Prostate gland (tissue), 2 donors: ENCODE measurements around the gene TMCO4. TPM values are rescaled to one million over a fixed set of nuclear protein-coding genes. Genes with fewer than 3 reads are reported as not detected.

Experiments used
- DNase-seq: peaks from one replicate; pipeline ENCODE4 v3.0.0-alpha.2; 2019; ENCODE audit warnings: low spot score
- H3K27ac ChIP-seq, 2 donors: fragments of 200-600 bp; sonication (generic); 2 replicates each; pipeline ENCODE4 v1.5.1; 2017 to 2019
- H3K27me3 ChIP-seq: fragments of 200-600 bp; sonication (generic); replicated peaks from 2 replicates; pipeline ENCODE4 v1.5.1; 2019; ENCODE audit not compliant: insufficient read depth
- H3K36me3 ChIP-seq, 2 donors: fragments of 200-600 bp; sonication (generic); 1 replicate in 1 of 2; 2 replicates in 1 of 2; pipeline versions ENCODE4 v1.5.1 to v1.8.1; 2017 to 2019
- H3K4me1 ChIP-seq: fragments of 200-600 bp; sonication (generic); replicated peaks from 2 replicates; pipeline ENCODE4 v1.5.1; 2019
- H3K4me3 ChIP-seq, 2 donors: fragments of 200-600 bp; sonication (generic); 2 replicates each; pipeline ENCODE4 v1.5.1; 2017 to 2019
- H3K9me3 ChIP-seq: fragments of 200-600 bp; sonication (generic); 2 replicates; pipeline ENCODE4 v1.5.1; 2017
- CTCF ChIP-seq, 4 experiments: fragments of 200-600 bp in 2 of 4; fragments of 450-650 bp in 2 of 4; sonication (generic) in 2 of 4; IDR thresholded peaks; 1 replicate in 3 of 4; 2 replicates in 1 of 4; pipeline ENCODE4 v1.5.1; 2016 to 2019; ENCODE audit warnings: antibody characterized with exemption in 4 of 4, mild to moderate bottlenecking in 2 of 4, moderate library complexity in 2 of 4
- POLR2A ChIP-seq: fragments of 450-650 bp; IDR thresholded peaks from one replicate; pipeline ENCODE4 v1.6.1; 2016; ENCODE audit warnings: antibody characterized with exemption, mild to moderate bottlenecking
- POLR2AphosphoS5 ChIP-seq: sonication (generic); formaldehyde crosslinking; IDR thresholded peaks from one replicate; pipeline ENCODE4 v1.6.1; 2017; ENCODE audit warnings: antibody characterized with exemption
- WGBS: methylation state at CpG from one replicate; pipeline ENCODE4 v1.1.5; 2018; 5-methylcytosine and 5-hydroxymethylcytosine counted together
- intact Hi-C: fragments of 100-400 bp; cut with DNase I; formaldehyde crosslinking; loops from one replicate; pipeline ENCODE4 v1.14.2; 2022
- total RNA-seq, 2 donors: library from RNA; depleted of rRNA; stranded (reverse); fragments of >200 nt; gene quantifications; one replicate each; pipeline ENCODE4 v1.1.0, GENCODE V29; 2016

The TMCO4 gene
- total RNA-seq, 2 donors from 2014 or later, result 60.5 to 89.9 TPM

- no peak overlapping the region for H3K4me3 ChIP-seq
- no peaks in the 10 kb centered on the region for H3K36me3 ChIP-seq
- no peaks in the 10 kb centered on the region for H3K9me3 ChIP-seq
- H3K4me1 ChIP-seq, result no peaks in the 10 kb centered on the region
- DNase-seq, result no peak
- no peak for TF ChIP-seq POLR2A
- no peak for TF ChIP-seq POLR2AphosphoS5
- no peak for TF ChIP-seq CTCF (IDR thresholded peaks at IDR 0.05)
- H3K27me3 ChIP-seq, result no peaks in the 10 kb centered on the region
- no peak overlapping the region for H3K27ac ChIP-seq
- intact Hi-C loops, result loop anchor here (10.0 kb wide), 1 partner anchor 94 kb away; no protein-coding TSS in a partner anchor
- 82% methylated on average over 13 of the region's 13 CpGs for WGBS
These were observed 9.5 kb upstream of the TMCO4 start for GRCh38 chr1:19809044-19809750.

DNA sequence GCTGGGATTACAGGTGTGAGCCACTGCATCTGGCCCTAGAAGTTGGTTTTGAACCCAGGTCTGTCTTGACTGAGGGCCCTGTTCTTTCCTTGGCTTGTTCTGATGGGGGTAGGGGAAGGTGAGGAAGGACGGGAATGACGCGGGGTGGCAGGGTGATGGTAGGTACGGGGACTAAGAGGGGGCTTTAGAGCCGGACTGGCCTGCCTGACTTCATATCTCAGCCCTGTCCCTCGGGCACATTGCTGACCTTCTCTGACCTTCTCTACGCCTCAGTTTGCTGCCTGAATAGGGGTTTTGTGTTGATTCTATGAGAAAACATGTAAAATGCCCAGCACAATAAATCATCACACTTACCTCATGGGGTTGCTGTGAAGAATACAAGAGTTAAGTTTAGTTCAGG, 8.6 kb upstream of the TMCO4 start:
- TF ChIP-seq POLR2AphosphoS5 (no peak), CTCF (IDR thresholded peaks at IDR 0.05) (no peak), POLR2A (no peak)
- Histone ChIP-seq H3K27ac (no peak overlapping the region), H3K4me3 (no peak overlapping the region), H3K36me3 (no peaks in the 10 kb centered on the region), H3K4me1 (no peaks in the 10 kb centered on the region), H3K9me3 (no peaks in the 10 kb centered on the region), H3K27me3 (no peaks in the 10 kb centered on the region)
- intact Hi-C loops, result loop anchor here (10.0 kb wide), 1 partner anchor 94 kb away; no protein-coding TSS in a partner anchor
- 84% methylated on average over 7 of the region's 7 CpGs for WGBS
- DNase-seq, result no peak

- WGBS, result 85% methylated on average over 6 of the region's 6 CpGs
- H3K4me1 ChIP-seq, result no peaks in the 10 kb centered on the region
These were observed 5.1 kb upstream of the TMCO4 start for GRCh38 chr1:19804831-19805251.

DNA sequence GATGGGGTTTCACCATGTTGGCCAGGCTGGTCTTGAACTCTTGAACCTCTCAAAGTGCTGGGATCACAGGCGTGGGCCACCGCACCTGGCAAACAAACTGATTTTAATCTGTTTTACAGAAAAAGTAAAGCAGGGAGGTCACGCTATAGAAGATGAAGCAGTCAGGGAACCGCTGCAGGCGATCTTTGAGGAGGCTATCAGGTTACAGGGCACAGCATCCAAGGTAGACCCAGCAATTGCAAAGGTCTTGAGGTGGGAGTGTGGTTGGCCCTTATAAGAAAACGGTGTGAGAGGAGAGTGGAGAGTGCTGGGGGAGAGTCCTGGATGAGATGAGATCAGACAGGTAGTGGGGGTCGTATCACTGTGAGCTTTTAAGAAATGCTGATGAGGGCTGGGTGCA, 2.6 kb upstream of the TMCO4 start:
- Histone ChIP-seq H3K27me3 (no peaks in the 10 kb centered on the region), H3K36me3 (no peaks in the 10 kb centered on the region), H3K9me3 (no peaks in the 10 kb centered on the region), H3K4me1 (peaks cover 7% of the 10 kb centered on the region), H3K4me3 (no peak overlapping the region), H3K27ac (no peak overlapping the region)
- DNase-seq, result no peak
- TF ChIP-seq CTCF (IDR thresholded peaks at IDR 0.05) (no peak), POLR2AphosphoS5 (no peak), POLR2A (no peak)
- WGBS, result 33% methylated on average over 7 of the region's 7 CpGs
- intact Hi-C loops, result loop anchor here (10.0 kb wide), 1 partner anchor 87 kb away; no protein-coding TSS in a partner anchor

More at GRCh38 chr1:19804831-19805251, 5.1 kb upstream of the TMCO4 start:
- H3K27ac ChIP-seq, result no peak overlapping the region
- no peaks in the 10 kb centered on the region for H3K9me3 ChIP-seq
- no peaks in the 10 kb centered on the region for H3K27me3 ChIP-seq
- intact Hi-C loops, result loop anchor here (10.0 kb wide), 1 partner anchor 90 kb away; no protein-coding TSS in a partner anchor
- DNase-seq, result no peak
- no peak overlapping the region for H3K4me3 ChIP-seq
- no peak for TF ChIP-seq CTCF (IDR thresholded peaks at IDR 0.05)
- TF ChIP-seq POLR2A, result no peak
- TF ChIP-seq POLR2AphosphoS5, result no peak
- H3K36me3 ChIP-seq, result no peaks in the 10 kb centered on the region
